HepG2 (cell line): ENCODE data around the gene ANTXR1. TPM values are rescaled to one million over a fixed set of nuclear protein-coding genes. Genes with fewer than 3 reads are reported as not detected.
A peak's percentile ranks its signal among the peaks of the same experiment; 100 is the strongest.

Source experiments
- ATAC-seq: fragments of 200-7000 bp; cut with Tn5 transposase; 3 replicates; pipeline ENCODE4 v1.9.1; 2020; ENCODE audit warnings: mild to moderate bottlenecking, moderate library complexity
- BruUV-seq: library from RNA; stranded (reverse); fragments of 400-500 nt; replicated peaks from 2 replicates; lab custom pipeline; 2021; lab: Mats Ljungman, UMichigan
- CTCF ChIA-PET: fragments of 300-600 bp; formaldehyde crosslinking; extraction: SDS; loops from one replicate; lab custom pipeline; 2021; ENCODE audit warnings: low total read pairs, inconsistent platforms, low intra/inter-chr PET ratio; lab: Yijun Ruan, JAX
- POLR2A ChIA-PET: fragments of 350-600 bp; sonication (Branson Sonifier 250); formaldehyde crosslinking; loops from one replicate; lab custom pipeline; 2020; ENCODE audit warnings: antibody characterized with exemption, inconsistent platforms; lab: Yijun Ruan, JAX
- DNase-seq: peaks from one replicate; pipeline ENCODE4 v3.0.0-alpha.2; 2015; ENCODE audit warnings: low spot score
- FAIRE-seq: peaks from 3 replicates; lab custom pipeline; 2011; peaks lifted over from hg19 to GRCh38; lab: Jason Lieb, UNC
- H2AFZ ChIP-seq: one replicate; pipeline ENCODE4 v1.6.1; 2011; ENCODE audit warnings: low read length, inconsistent platforms
- H3K27ac ChIP-seq: fragments of 300-600 bp; 3 replicates; pipeline ENCODE4 v1.8.0; 2011; ENCODE audit warnings: mixed run types, mild to moderate bottlenecking, mixed read lengths, low read length, inconsistent platforms; ENCODE audit not compliant: insufficient read depth; ENCODE audit errors: extremely low read length
- H3K27me3 ChIP-seq, 2 experiments: fragments of 200-600 bp in 1 of 2; 2 replicates in 1 of 2; 3 replicates in 1 of 2; pipeline versions ENCODE4 v1.6.0 to v1.8.0; 2011; ENCODE audit warnings: low read length in 2 of 2, mild to moderate bottlenecking in 2 of 2, moderate library complexity in 2 of 2, inconsistent platforms in 1 of 2; ENCODE audit not compliant: insufficient read depth in 2 of 2, control insufficient read depth in 1 of 2
- H3K36me3 ChIP-seq, 2 experiments: fragments of 200-600 bp in 1 of 2; replicated peaks in 1 of 2; 2 replicates in 1 of 2; 3 replicates in 1 of 2; pipeline versions ENCODE4 v1.5.1 to v1.8.0; 2011; ENCODE audit warnings: low read length in 2 of 2, inconsistent platforms in 1 of 2; ENCODE audit not compliant: insufficient read depth in 2 of 2, control insufficient read depth in 1 of 2
- H3K4me1 ChIP-seq: 2 replicates; pipeline ENCODE4 v1.5.1; 2012; ENCODE audit warnings: low read length, inconsistent platforms; ENCODE audit not compliant: insufficient read depth
- H3K4me2 ChIP-seq: 2 replicates; pipeline ENCODE4 v1.6.0; 2011; ENCODE audit warnings: low read depth, low read length, inconsistent platforms
- H3K4me3 ChIP-seq, 3 experiments: fragments of 200-600 bp in 1 of 3; sonication (generic), shearing (Covaris generic) in 1 of 3; replicated peaks in 1 of 3; 2 replicates each; pipeline ENCODE4 v1.5.1; 2011 to 2016; ENCODE audit warnings: low read length in 3 of 3, inconsistent platforms in 2 of 3, low read depth in 2 of 3, mild to moderate bottlenecking in 2 of 3, control low read depth in 1 of 3, mixed read lengths in 1 of 3; ENCODE audit not compliant: insufficient read depth in 1 of 3
- H3K79me2 ChIP-seq: one replicate; pipeline ENCODE4 v1.6.1; 2011; ENCODE audit warnings: low read length, inconsistent platforms; ENCODE audit not compliant: insufficient read depth
- H3K9ac ChIP-seq: 2 replicates; pipeline ENCODE4 v1.6.0; 2011; ENCODE audit warnings: mild to moderate bottlenecking, low read depth, low read length, inconsistent platforms; ENCODE audit not compliant: insufficient read depth
- H3K9me3 ChIP-seq: 2 replicates; pipeline ENCODE4 v1.5.1; 2012; ENCODE audit warnings: mild to moderate bottlenecking, low read length
- H4K20me1 ChIP-seq: 2 replicates; pipeline ENCODE4 v1.6.0; 2011; ENCODE audit warnings: inconsistent platforms, mild to moderate bottlenecking, low read length, moderate library complexity; ENCODE audit not compliant: insufficient read depth
- ATM ChIP-seq: fragments of 450-650 bp; IDR thresholded peaks from 2 replicates; pipeline ENCODE4 v1.7.1; 2017; ENCODE audit warnings: mild to moderate bottlenecking, borderline replicate concordance
- CREB1 ChIP-seq, 2 experiments: fragments of 450-650 bp in 1 of 2; IDR thresholded peaks; 2 replicates each; pipeline ENCODE4 v1.6.1; 2016 to 2017; ENCODE audit warnings: control low read depth in 1 of 2, mild to moderate bottlenecking in 1 of 2, missing compliant biosample characterization in 1 of 2, missing genetic modification characterization in 1 of 2
- FOXP1 ChIP-seq, 2 experiments: fragments of 450-650 bp in 1 of 2; IDR thresholded peaks; 2 replicates each; pipeline ENCODE4 v1.6.1; 2017 to 2018; ENCODE audit warnings: antibody characterized with exemption in 1 of 2
- GMEB2 ChIP-seq: IDR thresholded peaks from 2 replicates; pipeline ENCODE4 v1.6.1; 2016; ENCODE audit warnings: missing biosample characterization, missing genetic modification reagents, low read depth
- JUNB ChIP-seq: sonication (generic); formaldehyde crosslinking; IDR thresholded peaks from 2 replicates; pipeline ENCODE4 v1.8.0; 2022; ENCODE audit warnings: missing genetic modification reagents, mild to moderate bottlenecking, borderline replicate concordance
- SKIL ChIP-seq: sonication (generic); formaldehyde crosslinking; IDR thresholded peaks from 2 replicates; pipeline ENCODE4 v1.8.0; 2022; ENCODE audit warnings: missing genetic modification reagents, mild to moderate bottlenecking, moderate library complexity, borderline replicate concordance
- ZBTB7B ChIP-seq: sonication (generic); formaldehyde crosslinking; IDR thresholded peaks from 2 replicates; pipeline ENCODE4 v1.4.0; 2020; ENCODE audit warnings: missing genetic modification reagents
- ZIK1 ChIP-seq: sonication (generic); formaldehyde crosslinking; IDR thresholded peaks from 2 replicates; pipeline ENCODE4 v1.5.0; 2020; ENCODE audit warnings: mild to moderate bottlenecking, low read depth, missing genetic modification reagents, borderline replicate concordance
- ZNF674 ChIP-seq: sonication (generic); formaldehyde crosslinking; IDR thresholded peaks from 2 replicates; pipeline ENCODE4 v1.5.0; 2020; ENCODE audit warnings: low read depth, mild to moderate bottlenecking, missing genetic modification reagents
- ZNF724P ChIP-seq: sonication (generic); formaldehyde crosslinking; IDR thresholded peaks from 2 replicates; pipeline ENCODE4 v1.8.0; 2022; ENCODE audit warnings: missing genetic modification reagents, borderline replicate concordance
- ZNF737 ChIP-seq: sonication (generic); formaldehyde crosslinking; IDR thresholded peaks from 2 replicates; pipeline ENCODE4 v1.5.0; 2020; ENCODE audit warnings: missing genetic modification reagents, mild to moderate bottlenecking, borderline replicate concordance
- WGBS: methylation state at CpG from one replicate; pipeline ENCODE4 v1.1.6; 2017; ENCODE audit warnings: low lambda C conversion rate; 5-methylcytosine and 5-hydroxymethylcytosine counted together
- in situ Hi-C: cut with HindIII; loops from 2 replicates; pipeline ENCODE4 v1.10.0; 2017; ENCODE audit warnings: low pct_unique_long_range_greater_than_20kb; ENCODE audit not compliant: extremely low pct_ligation_motif_present
- intact Hi-C: fragments of 100-400 bp; cut with micrococcal nuclease; formaldehyde crosslinking; loops from one replicate; pipeline ENCODE4 v1.10.0; 2022; ENCODE audit not compliant: unreplicated experiment
- polyA plus RNA-seq, 8 experiments: library from polyadenylated mRNA; depleted of rRNA in 3 of 8; stranded (reverse) in 7 of 8; unstranded in 1 of 8; fragments of >200 nt; fragmentation: Illumina TruSeq in 4 of 8; extraction: Trizol in 4 of 8; gene quantifications; 2 replicates each; pipeline versions ENCODE4 v1.2.1 to v1.2.3, GENCODE V29; 2011 to 2016; ENCODE audit warnings: low read depth in 4 of 8, missing spikeins in 1 of 8, mixed read lengths in 1 of 8; ENCODE audit not compliant: insufficient read depth in 1 of 8
- total RNA-seq, 5 experiments: library from RNA; depleted of rRNA; stranded (reverse); fragments of >200 nt; fragmentation: Illumina TruSeq; extraction: Trizol; gene quantifications; 2 replicates each; pipeline ENCODE4 v1.2.3, GENCODE V29; 2016; ENCODE audit warnings: low read depth in 1 of 5

The ANTXR1 gene
- total and polyA plus RNA-seq, 2 of the 13 experiments (the other 11 are each of a cell fraction or from before 2014, with no cell fraction given) = 4.5 to 12.7 TPM

GRCh38 chr2:69023236-69023635 is 10.3 kb downstream of the ANTXR1 start:
- ATAC-seq (no peak), DNase-seq (no peak), FAIRE-seq (no peak)
- BruUV-seq = no TSS peak
- H4K20me1 ChIP-seq = no peaks in the 10 kb centered on the region
- no peaks in the 10 kb centered on the region for H3K79me2 ChIP-seq
- H3K4me1 ChIP-seq = peaks cover 18% of the 10 kb centered on the region
- in situ Hi-C loops = no loop called here
- no peaks in the 10 kb centered on the region for H3K27me3 ChIP-seq
- CTCF ChIA-PET = no interaction called here
- POLR2A ChIA-PET = no interaction called here
- no peak overlapping the region for H3K9ac ChIP-seq
- intact Hi-C loops = loop anchor here (10.0 kb wide), 1 partner anchor 692 kb away; no protein-coding TSS in a partner anchor
- H3K9me3 ChIP-seq = no peaks in the 10 kb centered on the region
- H2AFZ ChIP-seq = no peak overlapping the region
- WGBS = 74% methylated on average over 2 of the region's 2 CpGs
- H3K4me3 ChIP-seq = no peak overlapping the region
- no peaks in the 10 kb centered on the region for H3K36me3 ChIP-seq
- H3K4me2 ChIP-seq = no peak overlapping the region
- H3K27ac ChIP-seq = no peak overlapping the region
- TF ChIP-seq ZBTB7B (CRISPR knock-in tag) = no peak
- TF ChIP-seq ZNF674 (CRISPR knock-in tag) = no peak
- peak; percentile 50; the same call in 1 of the 2 replicates for TF ChIP-seq ATM
- no peak for TF ChIP-seq GMEB2 (CRISPR knock-in tag)
- TF ChIP-seq FOXP1 (IDR thresholded peaks at IDR 0.05) = 0 out of 2 replicates have a peak, but pooled peaks have one; percentile 40
- TF ChIP-seq FOXP1 (CRISPR knock-in tag; IDR thresholded peaks at IDR 0.05) = no peak
- TF ChIP-seq JUNB (CRISPR knock-in tag) = peak; percentile 11; the same call in 1 of the 2 replicates
- TF ChIP-seq SKIL (CRISPR knock-in tag) = 0 out of 2 replicates have a peak, but pooled peaks have one; percentile 16
- TF ChIP-seq CREB1 (IDR thresholded peaks at IDR 0.05) = peak; percentile 91
- no peak for TF ChIP-seq CREB1 (CRISPR knock-in tag; IDR thresholded peaks at IDR 0.05)
- TF ChIP-seq ZNF724P (CRISPR knock-in tag) = no peak
- no peak for TF ChIP-seq ZIK1
- no peak for TF ChIP-seq ZNF737
